ENCODE results near the gene GALNT7.

The GALNT7 gene

GRCh38 chr4:173282626-173283025 is 114.0 kb downstream of the GALNT7 start:
- in situ Hi-C loops (cut with HindIII; ENCODE audit: low sequenced_read_pairs): no loop called here

GRCh38 chr4:173284463-173284862 is 115.9 kb downstream of the GALNT7 start:
- in situ Hi-C loops (cut with HindIII; ENCODE audit: low sequenced_read_pairs): no loop called here

GRCh38 chr4:173287486-173287885 is 118.9 kb downstream of the GALNT7 start:
- in situ Hi-C loops (cut with HindIII; ENCODE audit: low sequenced_read_pairs): no loop called here

GRCh38 chr4:173288296-173288695 is 119.7 kb downstream of the GALNT7 start:
- in situ Hi-C loops (cut with HindIII; ENCODE audit: low sequenced_read_pairs): no loop called here

GRCh38 chr4:173288698-173289352 is 120.2 kb downstream of the GALNT7 start:
- in situ Hi-C loops (cut with HindIII; ENCODE audit: low sequenced_read_pairs): no loop called here

GRCh38 chr4:173289353-173289727 is 120.7 kb downstream of the GALNT7 start:
- in situ Hi-C loops (cut with HindIII; ENCODE audit: low sequenced_read_pairs): no loop called here

- in situ Hi-C loops (cut with HindIII; ENCODE audit: low sequenced_read_pairs): no loop called here
These were observed 123.3 kb downstream of the GALNT7 start for GRCh38 chr4:173291899-173292298.

GRCh38 chr4:173293663-173294062 is 125.1 kb downstream of the GALNT7 start:
- in situ Hi-C loops (cut with HindIII; ENCODE audit: low sequenced_read_pairs): no loop called here

- in situ Hi-C loops (cut with HindIII; ENCODE audit: low sequenced_read_pairs): no loop called here
These were observed 125.8 kb downstream of the GALNT7 start for GRCh38 chr4:173294444-173294843.

GRCh38 chr4:173301518-173302201 is 133.0 kb downstream of the GALNT7 start:
- in situ Hi-C loops (cut with HindIII; ENCODE audit: low sequenced_read_pairs): no loop called here

GRCh38 chr4:173307778-173308177 is 139.2 kb downstream of the GALNT7 start:
- in situ Hi-C loops (cut with HindIII; ENCODE audit: low sequenced_read_pairs): no loop called here

GRCh38 chr4:173311368-173311767 is 142.8 kb downstream of the GALNT7 start:
- in situ Hi-C loops (cut with HindIII; ENCODE audit: low sequenced_read_pairs): no loop called here

- in situ Hi-C loops (cut with HindIII; ENCODE audit: low sequenced_read_pairs): no loop called here
These were observed 146.1 kb downstream of the GALNT7 start for GRCh38 chr4:173314715-173315114.

- in situ Hi-C loops (cut with HindIII; ENCODE audit: low sequenced_read_pairs): no loop called here
These were observed 147.4 kb downstream of the GALNT7 start for GRCh38 chr4:173316060-173316459.

- in situ Hi-C loops (cut with HindIII; ENCODE audit: low sequenced_read_pairs): no loop called here
These were observed 148.4 kb downstream of the GALNT7 start for GRCh38 chr4:173317004-173317403.

GRCh38 chr4:173318240-173318639 is 149.6 kb downstream of the GALNT7 start:
- in situ Hi-C loops (cut with HindIII; ENCODE audit: low sequenced_read_pairs): no loop called here

GRCh38 chr4:173318648-173319211 is 150.1 kb downstream of the GALNT7 start:
- in situ Hi-C loops (cut with HindIII; ENCODE audit: low sequenced_read_pairs): no loop called here

GRCh38 chr4:173319696-173320095 is 151.1 kb downstream of the GALNT7 start:
- in situ Hi-C loops (cut with HindIII; ENCODE audit: low sequenced_read_pairs): no loop called here

- in situ Hi-C loops (cut with HindIII; ENCODE audit: low sequenced_read_pairs): no loop called here
These were observed 156.6 kb downstream of the GALNT7 start for GRCh38 chr4:173325007-173325736.

GRCh38 chr4:173328236-173328901 is 159.8 kb downstream of the GALNT7 start:
- in situ Hi-C loops (cut with HindIII; ENCODE audit: low sequenced_read_pairs): no loop called here

- in situ Hi-C loops (cut with HindIII; ENCODE audit: low sequenced_read_pairs): no loop called here
These were observed 162.0 kb downstream of the GALNT7 start for GRCh38 chr4:173330590-173330989.
